GM23338 (cell line): ENCODE results near the gene NPC2. TPM values are rescaled to one million over a fixed set of nuclear protein-coding genes. Genes with fewer than 3 reads are reported as not detected.

Experiments used
- ATAC-seq: fragments of 200-7000 bp; cut with Tn5 transposase; 3 replicates; pipeline ENCODE4 v1.9.1; 2020
- DNase-seq: peaks from one replicate; pipeline ENCODE4 v3.0.0-alpha.2; 2015; ENCODE audit warnings: low spot score
- H2AFZ ChIP-seq: fragments of 200-600 bp; sonication (generic); 2 replicates; pipeline ENCODE4 v1.8.0; 2016; ENCODE audit warnings: antibody characterized with exemption, mild to moderate bottlenecking, moderate library complexity
- H3F3A ChIP-seq: fragments of 200-600 bp; sonication (generic); replicated peaks from 2 replicates; pipeline ENCODE4 v1.8.0; 2017; ENCODE audit warnings: antibody characterized with exemption, mixed run types, low read depth
- H3K27ac ChIP-seq: fragments of 200-600 bp; sonication (generic); 2 replicates; pipeline ENCODE4 v1.6.1; 2016; ENCODE audit warnings: low read depth
- H3K27me3 ChIP-seq: fragments of 200-600 bp; sonication (generic); 2 replicates; pipeline ENCODE4 v1.8.0; 2016; ENCODE audit warnings: mild to moderate bottlenecking, mixed run types, moderate library complexity; ENCODE audit not compliant: insufficient read depth
- H3K36me3 ChIP-seq: fragments of 200-600 bp; sonication (generic); 2 replicates; pipeline ENCODE4 v1.8.0; 2016; ENCODE audit warnings: mild to moderate bottlenecking; ENCODE audit not compliant: insufficient read depth
- H3K4me1 ChIP-seq: fragments of 200-600 bp; sonication (generic); 2 replicates; pipeline ENCODE4 v1.8.0; 2016; ENCODE audit warnings: mild to moderate bottlenecking, moderate library complexity; ENCODE audit not compliant: insufficient read depth
- H3K4me2 ChIP-seq: fragments of 200-600 bp; sonication (generic); 2 replicates; pipeline ENCODE4 v1.7.1; 2017; ENCODE audit warnings: mixed run types
- H3K4me3 ChIP-seq: fragments of 200-600 bp; sonication (generic); 2 replicates; pipeline ENCODE4 v1.6.1; 2016; ENCODE audit warnings: mixed run types
- H3K79me2 ChIP-seq: fragments of 200-600 bp; sonication (generic); replicated peaks from 2 replicates; pipeline ENCODE4 v1.8.0; 2017; ENCODE audit warnings: mild to moderate bottlenecking; ENCODE audit not compliant: insufficient read depth
- H3K9me2 ChIP-seq: fragments of 200-600 bp; sonication (generic); 2 replicates; pipeline ENCODE4 v1.8.0; 2017; ENCODE audit not compliant: insufficient read depth
- H4K20me1 ChIP-seq: fragments of 200-600 bp; sonication (generic); replicated peaks from 2 replicates; pipeline ENCODE4 v1.8.0; 2017; ENCODE audit warnings: mild to moderate bottlenecking; ENCODE audit not compliant: insufficient read depth
- H3K27ac Mint-ChIP-seq: 2 replicates; pipeline ENCODE4 v1.8.0; 2020; ENCODE audit warnings: inconsistent platforms, mild to moderate bottlenecking, moderate library complexity, mixed read lengths
- H3K27me3 Mint-ChIP-seq: 3 replicates; pipeline ENCODE4 v1.8.0; 2022; ENCODE audit warnings: low read depth, mild to moderate bottlenecking, moderate library complexity, mixed read lengths, inconsistent platforms; ENCODE audit not compliant: insufficient read depth, poor library complexity
- H3K36me3 Mint-ChIP-seq: 3 replicates; pipeline ENCODE4 v1.8.0; 2021; ENCODE audit warnings: low read depth, mild to moderate bottlenecking, inconsistent platforms, moderate library complexity, mixed read lengths
- H3K4me1 Mint-ChIP-seq: 3 replicates; pipeline ENCODE4 v1.8.0; 2020; ENCODE audit warnings: mild to moderate bottlenecking, inconsistent platforms, mixed read lengths
- H3K4me3 Mint-ChIP-seq: 3 replicates; pipeline ENCODE4 v1.8.0; 2021; ENCODE audit warnings: moderate library complexity, mild to moderate bottlenecking, inconsistent platforms, mixed read lengths
- H3K9me3 Mint-ChIP-seq: 3 replicates; pipeline ENCODE4 v1.8.0; 2020; ENCODE audit warnings: moderate library complexity, mild to moderate bottlenecking, inconsistent platforms, mixed read lengths
- EZH2phosphoT487 ChIP-seq: fragments of 200-600 bp; sonication (generic); IDR thresholded peaks from one replicate; pipeline ENCODE4 v1.8.1; 2018; ENCODE audit warnings: antibody characterized with exemption; ENCODE audit not compliant: unreplicated experiment
- JUNB ChIP-seq: IDR thresholded peaks from one replicate; pipeline ENCODE4 v1.6.1; 2016; ENCODE audit warnings: antibody characterized with exemption; ENCODE audit not compliant: unreplicated experiment
- NANOG ChIP-seq: IDR thresholded peaks from 2 replicates; pipeline ENCODE4 v1.6.1; 2016; ENCODE audit warnings: antibody characterized with exemption, borderline replicate concordance
- POLR2AphosphoS5 ChIP-seq: IDR thresholded peaks from 2 replicates; pipeline ENCODE4 v1.6.1; 2016; ENCODE audit warnings: antibody characterized with exemption, low read depth
- ZNF114 ChIP-seq: fragments of 250-450 bp; sonication (Bioruptor Pico); IDR thresholded peaks from 2 replicates; pipeline ENCODE4 v1.5.0; 2020; ENCODE audit warnings: mild to moderate bottlenecking, moderate library complexity
- ZNF331 ChIP-seq: fragments of 250-450 bp; sonication (Bioruptor Pico); IDR thresholded peaks from 2 replicates; pipeline ENCODE4 v1.5.0; 2020; ENCODE audit warnings: low read depth, mild to moderate bottlenecking, moderate library complexity
- ZNF462 ChIP-seq: fragments of 250-450 bp; sonication (Bioruptor Pico); IDR thresholded peaks from 2 replicates; pipeline ENCODE4 v1.5.0; 2020; ENCODE audit warnings: mild to moderate bottlenecking, moderate library complexity
- polyA plus RNA-seq: library from polyadenylated mRNA; unstranded; fragments of >200 nt; fragmentation: Nextera tagmentation; extraction: Ambion mirVana; gene quantifications from 2 replicates; pipeline ENCODE4 v1.2.1, GENCODE V29; 2016
- total RNA-seq: library from RNA; depleted of rRNA; stranded (reverse); fragments of >200 nt; shearing (Covaris generic); gene quantifications from 2 replicates; pipeline ENCODE4 v1.2.3, GENCODE V29; 2014
- TF ChIP-seq, protein P1 (sequence below): IDR thresholded peaks from one replicate; pipeline ENCODE4 v1.6.1; 2018; ENCODE audit warnings: antibody characterized with exemption; ENCODE audit not compliant: unreplicated experiment
- TF ChIP-seq, protein P2 (sequence below): IDR thresholded peaks from 2 replicates; pipeline ENCODE4 v1.6.1; 2016; ENCODE audit warnings: antibody characterized with exemption

The NPC2 gene
- total and polyA plus RNA-seq, 2 experiments from 2014 or later, result 287 to 344 TPM

DNA sequence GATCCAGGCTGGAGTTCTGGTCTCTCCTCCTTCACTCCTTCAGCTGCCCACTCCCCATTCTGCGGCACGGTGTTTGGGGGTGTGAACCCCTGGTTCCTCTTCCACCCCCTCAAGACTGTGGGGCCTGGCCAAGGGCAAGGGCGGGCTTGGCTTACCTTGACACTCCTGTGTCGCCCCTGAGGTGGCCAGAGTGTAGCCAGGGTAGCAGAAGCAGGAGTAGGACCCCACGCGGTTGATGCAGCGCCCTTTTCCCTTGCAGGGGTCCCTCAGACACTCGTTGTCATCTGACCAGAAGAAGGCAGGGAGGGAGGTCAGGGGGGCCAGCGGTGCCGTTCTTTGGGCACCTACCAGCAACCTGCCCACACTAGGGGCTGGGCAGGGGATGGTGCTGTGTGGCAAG, 28.7 kb upstream of the NPC2 start (continued):
- TF ChIP-seq, protein P1, sequence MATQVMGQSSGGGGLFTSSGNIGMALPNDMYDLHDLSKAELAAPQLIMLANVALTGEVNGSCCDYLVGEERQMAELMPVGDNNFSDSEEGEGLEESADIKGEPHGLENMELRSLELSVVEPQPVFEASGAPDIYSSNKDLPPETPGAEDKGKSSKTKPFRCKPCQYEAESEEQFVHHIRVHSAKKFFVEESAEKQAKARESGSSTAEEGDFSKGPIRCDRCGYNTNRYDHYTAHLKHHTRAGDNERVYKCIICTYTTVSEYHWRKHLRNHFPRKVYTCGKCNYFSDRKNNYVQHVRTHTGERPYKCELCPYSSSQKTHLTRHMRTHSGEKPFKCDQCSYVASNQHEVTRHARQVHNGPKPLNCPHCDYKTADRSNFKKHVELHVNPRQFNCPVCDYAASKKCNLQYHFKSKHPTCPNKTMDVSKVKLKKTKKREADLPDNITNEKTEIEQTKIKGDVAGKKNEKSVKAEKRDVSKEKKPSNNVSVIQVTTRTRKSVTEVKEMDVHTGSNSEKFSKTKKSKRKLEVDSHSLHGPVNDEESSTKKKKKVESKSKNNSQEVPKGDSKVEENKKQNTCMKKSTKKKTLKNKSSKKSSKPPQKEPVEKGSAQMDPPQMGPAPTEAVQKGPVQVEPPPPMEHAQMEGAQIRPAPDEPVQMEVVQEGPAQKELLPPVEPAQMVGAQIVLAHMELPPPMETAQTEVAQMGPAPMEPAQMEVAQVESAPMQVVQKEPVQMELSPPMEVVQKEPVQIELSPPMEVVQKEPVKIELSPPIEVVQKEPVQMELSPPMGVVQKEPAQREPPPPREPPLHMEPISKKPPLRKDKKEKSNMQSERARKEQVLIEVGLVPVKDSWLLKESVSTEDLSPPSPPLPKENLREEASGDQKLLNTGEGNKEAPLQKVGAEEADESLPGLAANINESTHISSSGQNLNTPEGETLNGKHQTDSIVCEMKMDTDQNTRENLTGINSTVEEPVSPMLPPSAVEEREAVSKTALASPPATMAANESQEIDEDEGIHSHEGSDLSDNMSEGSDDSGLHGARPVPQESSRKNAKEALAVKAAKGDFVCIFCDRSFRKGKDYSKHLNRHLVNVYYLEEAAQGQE, result no peak

- Histone ChIP-seq H3F3A (no peaks in the 10 kb centered on the region), H3K4me2 (no peak overlapping the region), H3K9me2 (no peaks in the 10 kb centered on the region), H3K27me3 (no peaks in the 10 kb centered on the region), H2AFZ (no peak overlapping the region; the same call in 1 of the 2 replicates), H3K36me3 (no peaks in the 10 kb centered on the region), H4K20me1 (no peaks in the 10 kb centered on the region), H3K4me3 (no peak overlapping the region), H3K79me2 (no peaks in the 10 kb centered on the region), H3K4me1 (no peaks in the 10 kb centered on the region), H3K27ac (no peak overlapping the region)
- no peak overlapping the region for H3K27ac Mint-ChIP-seq
- H3K4me3 Mint-ChIP-seq, result no peak overlapping the region
- ATAC-seq (no peak), DNase-seq (no peak)
- H3K9me3 Mint-ChIP-seq, result no peaks in the 10 kb centered on the region
- no peaks in the 10 kb centered on the region for H3K36me3 Mint-ChIP-seq
- H3K4me1 Mint-ChIP-seq, result peaks cover 14% of the 10 kb centered on the region
- H3K27me3 Mint-ChIP-seq, result peaks cover 9% of the 10 kb centered on the region
- TF ChIP-seq ZNF114 (CRISPR knock-in tag), result no peak
- no peak for TF ChIP-seq ZNF331 (CRISPR knock-in tag)
- TF ChIP-seq, protein P1, result no peak
- TF ChIP-seq JUNB, result no peak
- TF ChIP-seq ZNF462 (CRISPR knock-in tag), result no peak
- no peak for TF ChIP-seq EZH2phosphoT487
- TF ChIP-seq, protein P2, sequence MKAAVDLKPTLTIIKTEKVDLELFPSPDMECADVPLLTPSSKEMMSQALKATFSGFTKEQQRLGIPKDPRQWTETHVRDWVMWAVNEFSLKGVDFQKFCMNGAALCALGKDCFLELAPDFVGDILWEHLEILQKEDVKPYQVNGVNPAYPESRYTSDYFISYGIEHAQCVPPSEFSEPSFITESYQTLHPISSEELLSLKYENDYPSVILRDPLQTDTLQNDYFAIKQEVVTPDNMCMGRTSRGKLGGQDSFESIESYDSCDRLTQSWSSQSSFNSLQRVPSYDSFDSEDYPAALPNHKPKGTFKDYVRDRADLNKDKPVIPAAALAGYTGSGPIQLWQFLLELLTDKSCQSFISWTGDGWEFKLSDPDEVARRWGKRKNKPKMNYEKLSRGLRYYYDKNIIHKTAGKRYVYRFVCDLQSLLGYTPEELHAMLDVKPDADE, result no peak
- TF ChIP-seq POLR2AphosphoS5, result no peak
- no peak for TF ChIP-seq NANOG
Observed at GRCh38 chr14:74519316-74520074, 26.4 kb upstream of the NPC2 start.
